Peyer's patch (tissue), 4 donors: ENCODE measurements around the gene C2orf78.

Experiments used
- CTCF ChIP-seq, 6 experiments: fragments of 450-650 bp in 4 of 6; fragments of 200-600 bp in 2 of 6; sonication (generic) in 1 of 6; IDR thresholded peaks; one replicate each; pipeline ENCODE4 v1.5.1; 2017 to 2019; ENCODE audit warnings: antibody characterized with exemption in 6 of 6, mild to moderate bottlenecking in 3 of 6, moderate library complexity in 1 of 6
- POLR2A ChIP-seq, 2 donors: fragments of 450-650 bp; IDR thresholded peaks; one replicate each; pipeline ENCODE4 v1.5.1; 2017; ENCODE audit warnings: antibody characterized with exemption in 2 of 2, mild to moderate bottlenecking in 2 of 2, moderate library complexity in 2 of 2

- TF ChIP-seq POLR2A (IDR thresholded peaks at IDR 0.05) = no peak
- TF ChIP-seq CTCF (IDR thresholded peaks at IDR 0.05) = no peak
These were observed 43.2 kb upstream of the C2orf78 start for GRCh38 chr2:73740767-73741166.
